IPS DF 6.9 (cell line): ENCODE measurements around the gene DHRS2.
"Not testable (repeated sequence)": the region's sequence is repeated elsewhere in the genome, so short reads cannot be mapped to it uniquely, and the experiment has no call there.

Experiments
- DNase-seq: peaks from one replicate; pipeline ENCODE4 v3.0.0-alpha.2; 2013; ENCODE audit warnings: low read depth, low spot score
- H3K27ac ChIP-seq: one replicate; pipeline ENCODE4 v1.5.1; 2013; ENCODE audit warnings: low read length, control low read depth
- H3K27me3 ChIP-seq: 2 replicates; pipeline ENCODE4 v1.6.1; 2013; ENCODE audit warnings: mild to moderate bottlenecking, low read length; ENCODE audit not compliant: control insufficient read depth, insufficient read depth
- H3K36me3 ChIP-seq: 2 replicates; pipeline ENCODE4 v1.6.1; 2013; ENCODE audit warnings: low read length; ENCODE audit not compliant: control insufficient read depth, insufficient read depth
- H3K4me1 ChIP-seq: 2 replicates; pipeline ENCODE4 v1.6.1; 2013; ENCODE audit warnings: low read length; ENCODE audit not compliant: control insufficient read depth, insufficient read depth
- H3K4me3 ChIP-seq: 2 replicates; pipeline ENCODE4 v1.5.1; 2013; ENCODE audit warnings: mild to moderate bottlenecking, low read length
- H3K9me3 ChIP-seq: 2 replicates; pipeline ENCODE4 v1.6.1; 2013; ENCODE audit warnings: low read length, inconsistent platforms; ENCODE audit not compliant: control insufficient read depth, insufficient read depth
- WGBS: extraction: QIAGEN DNeasy Blood & Tissue Kit; methylation state at CpG from one replicate; pipeline ENCODE4 v1.1.7; 2013; ENCODE audit warnings: mixed read lengths, missing lambda C conversion rate; ENCODE audit not compliant: insufficient read length, insufficient coverage; 5-methylcytosine and 5-hydroxymethylcytosine counted together

Gene DHRS2, protein sequence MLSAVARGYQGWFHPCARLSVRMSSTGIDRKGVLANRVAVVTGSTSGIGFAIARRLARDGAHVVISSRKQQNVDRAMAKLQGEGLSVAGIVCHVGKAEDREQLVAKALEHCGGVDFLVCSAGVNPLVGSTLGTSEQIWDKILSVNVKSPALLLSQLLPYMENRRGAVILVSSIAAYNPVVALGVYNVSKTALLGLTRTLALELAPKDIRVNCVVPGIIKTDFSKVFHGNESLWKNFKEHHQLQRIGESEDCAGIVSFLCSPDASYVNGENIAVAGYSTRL

DNA sequence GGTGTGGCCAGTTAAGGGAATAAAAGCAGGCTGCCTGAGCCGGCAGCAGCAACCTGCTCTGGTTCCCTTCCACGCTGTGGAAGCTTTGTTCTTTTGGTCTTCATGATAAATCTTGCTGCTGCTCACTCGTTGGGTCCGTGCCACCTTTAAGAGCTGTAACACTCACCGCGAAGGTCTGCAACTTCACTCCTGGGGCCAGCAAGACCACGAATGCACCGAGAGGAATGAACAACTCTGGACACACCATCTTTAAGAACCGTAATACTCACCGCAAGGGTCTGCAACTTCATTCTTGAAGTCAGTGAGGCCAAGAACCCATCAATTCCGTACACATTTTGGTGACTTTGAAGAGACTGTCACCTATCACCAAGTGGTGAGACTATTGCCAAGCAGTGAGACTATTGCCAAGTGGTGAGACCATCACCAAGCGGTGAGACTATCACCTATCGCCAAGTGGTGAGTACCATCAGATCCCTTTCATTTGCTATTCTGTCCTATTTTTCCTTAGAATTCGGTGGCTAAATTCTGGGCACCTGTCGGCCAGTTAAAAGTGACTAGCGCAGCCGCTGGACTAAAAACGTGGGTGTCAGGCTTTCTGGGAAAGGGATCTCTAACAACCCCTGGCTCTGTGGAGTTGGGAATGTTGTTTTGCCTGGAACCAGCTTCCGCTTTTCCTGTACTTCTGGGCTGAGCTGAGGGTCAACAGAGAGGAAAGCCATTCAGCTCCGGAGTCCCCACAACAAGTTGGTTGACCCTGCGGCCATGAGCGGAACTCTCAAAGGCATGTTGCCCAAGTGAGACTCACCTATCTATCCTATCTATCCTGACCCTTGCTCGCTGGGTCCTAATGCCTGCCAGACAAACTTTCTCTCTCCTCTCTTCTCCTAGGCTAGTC is at the start of gene DHRS2:
TSS of gene DHRS2 (plus strand) at position 48 of the 895 bp plus-strand sequence. CDS start 2,501 bp downstream, outside the sequence.
- Histone ChIP-seq H3K27ac (no peak within 1 kb of the TSS), H3K36me3 (no peaks in the 10 kb centered on the region), H3K4me3 (no peak within 1 kb of the TSS), H3K27me3 (no peaks in the 10 kb centered on the region), H3K4me1 (peaks cover 2% of the 10 kb centered on the region; the same call in 1 of the 2 replicates), H3K9me3 (no peaks in the 10 kb centered on the region)
- no peak for DNase-seq
- WGBS = no CpG with 5 or more reads among the region's 23 CpGs

DNA sequence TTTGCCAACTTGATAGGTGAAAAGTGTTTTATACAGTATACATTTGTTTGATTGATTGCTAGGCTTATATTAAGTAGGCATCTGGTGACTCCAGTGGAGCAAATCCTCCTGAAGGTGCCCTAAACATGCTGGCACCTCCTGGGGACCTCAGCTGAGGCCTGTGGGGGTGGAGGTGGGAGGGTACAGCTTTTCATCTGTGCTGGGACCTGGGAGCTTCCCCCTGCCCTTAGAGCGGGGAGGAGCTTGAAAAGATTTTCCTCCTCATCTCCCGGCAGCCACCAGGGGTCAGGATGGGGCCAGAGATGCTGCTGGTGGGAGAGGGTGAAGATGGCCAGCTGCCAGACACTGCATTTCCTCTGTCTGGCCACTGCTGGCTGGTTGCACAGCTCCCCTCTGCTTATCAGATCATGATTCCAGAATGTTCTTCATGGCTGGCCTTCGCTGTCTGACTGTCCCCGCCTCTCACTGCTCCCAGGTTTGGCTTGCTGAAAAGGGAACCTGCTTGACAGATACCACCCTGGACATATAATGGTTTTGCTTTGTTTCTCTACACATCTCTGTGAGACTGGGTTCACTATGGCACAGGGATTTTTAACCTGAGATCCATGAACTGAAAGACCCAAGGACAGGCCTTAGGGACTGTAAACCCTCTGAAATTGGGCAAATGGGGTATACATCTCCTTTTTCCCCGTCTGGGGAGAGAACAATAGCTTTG is 47.1 kb upstream of the DHRS2 start:
- no peaks in the 10 kb centered on the region for H3K36me3 ChIP-seq
- no peaks in the 10 kb centered on the region for H3K27me3 ChIP-seq
- H3K4me1 ChIP-seq = no peaks in the 10 kb centered on the region; the same call in 1 of the 2 replicates
- DNase-seq = peak; percentile 68
- no CpG with 5 or more reads among the region's 5 CpGs for WGBS
- no peak overlapping the region for H3K4me3 ChIP-seq
- H3K9me3 ChIP-seq = no peaks in the 10 kb centered on the region
- H3K27ac ChIP-seq = no peak overlapping the region

DNA sequence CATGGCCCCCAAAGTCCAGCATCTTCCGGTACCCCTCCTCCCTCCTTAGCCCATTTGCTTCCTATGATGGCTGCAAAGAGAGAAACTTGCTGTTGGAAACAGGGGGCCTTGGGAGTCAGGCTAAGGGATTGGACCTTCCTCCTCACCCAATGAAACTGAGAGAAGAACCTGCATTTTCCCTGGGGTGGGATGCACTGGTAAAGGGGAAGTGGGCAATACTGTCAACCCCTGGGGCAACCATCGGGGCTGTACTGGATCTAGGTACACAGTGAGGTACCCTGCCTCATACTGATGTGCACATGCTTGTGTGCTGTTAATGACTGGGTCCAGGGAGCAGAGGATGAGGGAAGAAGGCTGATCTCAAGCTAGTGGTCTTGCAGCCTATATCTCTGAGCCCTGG is 46.6 kb upstream of the DHRS2 start:
- WGBS = no CpG with 5 or more reads among the region's 2 CpGs
- H3K36me3 ChIP-seq = no peaks in the 10 kb centered on the region
- H3K4me1 ChIP-seq = no peaks in the 10 kb centered on the region; the same call in 1 of the 2 replicates
- H3K9me3 ChIP-seq = no peaks in the 10 kb centered on the region
- no peaks in the 10 kb centered on the region for H3K27me3 ChIP-seq
- H3K4me3 ChIP-seq = no peak overlapping the region
- DNase-seq = no peak
- H3K27ac ChIP-seq = no peak overlapping the region

DNA sequence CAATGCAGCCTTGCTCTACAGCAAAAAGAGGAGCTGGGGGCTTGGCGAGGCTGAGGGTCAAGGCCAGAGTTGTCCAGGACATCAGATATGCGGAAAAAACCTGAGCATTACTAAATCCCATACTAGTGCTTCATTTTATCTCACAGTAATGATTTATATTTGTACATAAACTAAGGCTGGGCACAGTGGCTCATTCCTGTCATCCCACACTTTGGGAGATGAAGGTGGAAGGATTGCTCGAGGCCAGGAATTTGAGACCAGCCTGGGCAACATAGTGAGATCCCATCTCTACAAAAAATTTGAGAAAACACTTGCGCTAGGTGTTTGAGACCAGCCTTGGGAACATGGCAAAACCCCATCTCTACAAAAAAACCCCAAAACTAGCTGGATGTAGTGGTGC is 46.0 kb upstream of the DHRS2 start:
- H3K4me1 ChIP-seq = no peaks in the 10 kb centered on the region; the same call in 1 of the 2 replicates
- no peak for DNase-seq
- H3K36me3 ChIP-seq = no peaks in the 10 kb centered on the region
- no CpG with 5 or more reads among the region's 4 CpGs for WGBS
- H3K27ac ChIP-seq = no peak overlapping the region
- H3K27me3 ChIP-seq = no peaks in the 10 kb centered on the region
- H3K9me3 ChIP-seq = no peaks in the 10 kb centered on the region
- H3K4me3 ChIP-seq = no peak overlapping the region

DNA sequence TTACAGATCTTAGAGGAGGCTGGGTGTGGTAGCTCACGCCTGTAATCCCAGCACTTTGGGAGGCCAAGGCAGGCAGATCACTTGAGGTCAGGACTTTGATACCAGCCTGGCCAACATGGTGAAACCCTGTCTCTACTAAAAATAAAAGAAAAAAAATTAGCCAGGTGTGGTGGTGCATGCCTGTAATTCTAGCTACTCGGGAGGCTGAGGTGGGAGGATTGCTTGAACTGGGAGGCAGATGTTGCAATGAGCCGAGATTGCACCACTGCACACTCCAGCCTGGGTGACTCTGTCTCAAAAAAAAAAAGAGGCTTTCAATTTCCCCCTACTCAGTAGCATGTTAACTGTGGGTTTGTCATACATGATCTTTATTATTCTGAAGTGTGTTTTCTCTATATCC is 42.0 kb upstream of the DHRS2 start:
- H3K36me3 ChIP-seq, H3K4me3 ChIP-seq, H3K27me3 ChIP-seq, H3K4me1 ChIP-seq, H3K27ac ChIP-seq, H3K9me3 ChIP-seq, DNase-seq: not testable (repeated sequence)
- no CpG with 5 or more reads among the region's 3 CpGs for WGBS

DNA sequence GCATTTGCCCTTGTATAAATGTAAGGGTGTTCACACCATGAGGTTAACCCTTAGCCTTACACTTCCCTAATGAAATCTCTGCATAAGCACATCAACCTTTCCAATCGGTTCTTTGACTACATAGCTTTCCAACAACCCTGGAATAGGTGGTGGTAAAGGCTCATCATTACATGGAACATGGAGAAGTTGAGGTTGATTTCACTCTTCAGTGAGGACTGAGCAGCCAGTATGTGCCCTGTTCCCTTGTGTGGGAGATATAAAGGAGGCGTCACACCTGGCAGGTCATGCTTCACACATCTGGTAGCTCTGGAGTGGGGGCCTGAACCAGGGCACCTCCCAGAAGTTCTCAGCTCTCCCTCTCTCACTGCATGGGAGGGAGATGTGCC is 35.8 kb upstream of the DHRS2 start:
- H3K27me3 ChIP-seq = no peaks in the 10 kb centered on the region
- H3K4me1 ChIP-seq = no peaks in the 10 kb centered on the region; the same call in 1 of the 2 replicates
- no peak overlapping the region for H3K27ac ChIP-seq
- no peaks in the 10 kb centered on the region for H3K36me3 ChIP-seq
- no peaks in the 10 kb centered on the region for H3K9me3 ChIP-seq
- no CpG with 5 or more reads among the region's 2 CpGs for WGBS
- no peak overlapping the region for H3K4me3 ChIP-seq
- no peak for DNase-seq

DNA sequence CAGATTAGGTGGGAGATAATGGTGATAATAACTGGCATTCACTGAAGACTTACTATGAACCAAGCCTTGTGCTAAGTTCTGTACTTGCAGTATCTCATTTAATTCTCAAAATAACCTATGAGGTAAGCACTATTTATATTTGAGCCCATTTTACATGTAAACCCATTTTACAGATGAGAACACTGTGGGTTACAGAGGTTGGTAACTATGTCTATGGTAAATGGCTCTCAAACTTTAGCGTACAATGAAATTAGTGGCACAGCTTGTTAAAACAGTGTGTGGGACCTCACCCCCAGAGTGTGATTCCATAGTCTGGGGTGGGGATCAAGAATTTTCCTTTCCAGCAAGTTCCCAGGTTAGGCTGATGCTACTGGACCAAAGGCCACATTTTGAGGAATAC is 35.4 kb upstream of the DHRS2 start:
- no CpG with 5 or more reads among the region's 1 CpG for WGBS
- Histone ChIP-seq H3K27ac (no peak overlapping the region), H3K4me3 (no peak overlapping the region), H3K4me1 (no peaks in the 10 kb centered on the region; the same call in 1 of the 2 replicates), H3K9me3 (no peaks in the 10 kb centered on the region), H3K27me3 (no peaks in the 10 kb centered on the region), H3K36me3 (no peaks in the 10 kb centered on the region)
- no peak for DNase-seq

DNA sequence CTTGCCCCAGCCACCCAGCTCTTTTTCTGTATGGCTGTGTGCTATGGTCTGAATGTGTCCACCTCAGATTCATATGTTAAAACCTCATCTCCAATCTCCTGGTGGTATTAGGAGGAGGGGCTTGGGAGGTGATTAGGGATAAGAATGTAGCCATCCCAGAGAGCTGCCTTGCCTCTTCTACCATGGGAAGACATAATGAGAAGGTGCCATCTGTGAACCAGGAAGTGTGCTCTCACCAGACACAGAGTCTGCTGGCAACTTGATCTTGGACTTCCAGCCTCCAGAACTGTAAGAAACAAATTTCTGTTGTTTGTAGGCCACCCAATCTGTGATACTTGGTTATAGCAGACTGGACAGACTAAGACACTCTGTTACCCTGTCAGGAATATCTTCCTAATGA is 34.7 kb upstream of the DHRS2 start:
- Histone ChIP-seq H3K9me3 (no peaks in the 10 kb centered on the region), H3K27me3 (no peaks in the 10 kb centered on the region), H3K4me3 (no peak overlapping the region), H3K27ac (no peak overlapping the region), H3K4me1 (no peaks in the 10 kb centered on the region; the same call in 1 of the 2 replicates), H3K36me3 (no peaks in the 10 kb centered on the region)
- no peak for DNase-seq

DNA sequence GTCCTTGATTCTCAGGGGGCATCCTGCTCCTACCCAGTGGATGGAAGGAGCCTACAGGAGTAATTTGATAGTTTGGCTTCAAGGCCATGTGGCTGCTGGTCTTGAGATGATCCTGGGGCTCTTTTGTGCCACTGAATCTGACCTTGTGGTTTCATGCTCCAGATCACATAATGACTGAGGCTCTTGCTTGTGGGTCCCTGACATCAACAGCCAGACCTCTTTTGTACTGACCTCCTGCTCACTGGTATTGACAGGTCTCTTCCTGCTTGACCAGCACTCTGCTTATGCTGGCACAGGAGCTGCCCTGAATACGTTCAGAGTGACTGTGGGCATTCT is 34.4 kb upstream of the DHRS2 start:
- Histone ChIP-seq H3K27me3 (no peaks in the 10 kb centered on the region), H3K9me3 (no peaks in the 10 kb centered on the region), H3K36me3 (no peaks in the 10 kb centered on the region), H3K4me3 (no peak overlapping the region), H3K4me1 (no peaks in the 10 kb centered on the region; the same call in 1 of the 2 replicates), H3K27ac (no peak overlapping the region)
- DNase-seq = no peak
- no CpG with 5 or more reads among the region's 1 CpG for WGBS
